ENCODE data around the gene MYLK4.

DNA sequence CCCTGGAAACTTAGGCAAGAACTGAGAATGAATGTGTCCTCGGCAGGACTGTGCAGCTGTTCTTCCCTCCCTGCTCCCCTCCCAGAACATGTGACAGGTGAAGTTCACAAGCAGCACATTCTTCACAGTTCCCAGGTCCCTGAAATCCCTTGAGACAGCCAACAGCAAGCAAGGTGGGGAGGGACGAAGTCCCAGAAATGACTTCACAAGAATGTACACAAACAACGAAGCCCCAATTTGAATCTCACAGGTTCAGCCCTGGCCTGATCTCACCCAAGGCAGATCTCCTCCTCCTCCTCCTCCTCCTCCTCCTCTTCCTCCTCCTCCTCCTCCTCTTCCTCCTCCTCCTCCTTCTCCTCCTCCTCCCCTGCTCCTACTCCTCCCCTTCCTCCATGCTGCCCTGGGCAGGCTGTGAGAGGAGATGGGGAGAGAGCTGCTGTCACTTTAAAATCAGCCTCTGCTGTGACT is 46.9 kb upstream of the MYLK4 start:
- TF ChIP-seq POLR2AphosphoS5 (IDR thresholded peaks at IDR 0.05): no peak
- TF ChIP-seq, protein P1, sequence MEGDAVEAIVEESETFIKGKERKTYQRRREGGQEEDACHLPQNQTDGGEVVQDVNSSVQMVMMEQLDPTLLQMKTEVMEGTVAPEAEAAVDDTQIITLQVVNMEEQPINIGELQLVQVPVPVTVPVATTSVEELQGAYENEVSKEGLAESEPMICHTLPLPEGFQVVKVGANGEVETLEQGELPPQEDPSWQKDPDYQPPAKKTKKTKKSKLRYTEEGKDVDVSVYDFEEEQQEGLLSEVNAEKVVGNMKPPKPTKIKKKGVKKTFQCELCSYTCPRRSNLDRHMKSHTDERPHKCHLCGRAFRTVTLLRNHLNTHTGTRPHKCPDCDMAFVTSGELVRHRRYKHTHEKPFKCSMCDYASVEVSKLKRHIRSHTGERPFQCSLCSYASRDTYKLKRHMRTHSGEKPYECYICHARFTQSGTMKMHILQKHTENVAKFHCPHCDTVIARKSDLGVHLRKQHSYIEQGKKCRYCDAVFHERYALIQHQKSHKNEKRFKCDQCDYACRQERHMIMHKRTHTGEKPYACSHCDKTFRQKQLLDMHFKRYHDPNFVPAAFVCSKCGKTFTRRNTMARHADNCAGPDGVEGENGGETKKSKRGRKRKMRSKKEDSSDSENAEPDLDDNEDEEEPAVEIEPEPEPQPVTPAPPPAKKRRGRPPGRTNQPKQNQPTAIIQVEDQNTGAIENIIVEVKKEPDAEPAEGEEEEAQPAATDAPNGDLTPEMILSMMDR (IDR thresholded peaks at IDR 0.05): no peak

Measured in transverse colon (tissue), 4 donors.